Measurements from ENCODE around the gene KCNK13. TPM values are rescaled to one million over a fixed set of nuclear protein-coding genes. Genes with fewer than 3 reads are reported as not detected.

Gene KCNK13
- total RNA-seq, result under 0.01 TPM in 1 of 2 replicates, not detected in the other

DNA sequence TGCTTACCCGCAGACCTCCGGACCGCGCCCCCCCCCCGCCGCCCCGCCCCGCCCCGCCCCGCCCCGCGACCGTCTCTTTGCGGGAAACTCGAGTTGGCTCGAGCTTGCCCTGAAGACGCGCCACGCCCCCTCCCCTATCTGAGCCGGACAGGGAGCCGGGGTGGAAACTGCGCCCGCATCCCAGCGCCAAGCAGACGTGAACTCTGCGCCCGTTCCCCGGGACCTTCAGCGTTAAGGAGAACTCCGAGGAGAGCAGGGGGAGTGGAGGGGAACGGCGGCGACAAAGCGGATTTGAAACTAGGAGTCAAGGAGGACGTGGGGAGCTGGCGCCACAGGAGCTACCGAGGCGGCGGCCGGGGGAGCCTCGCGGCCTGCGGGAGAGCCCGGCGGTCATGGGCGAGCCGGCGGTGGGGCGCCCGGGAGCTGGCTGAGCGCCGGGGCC lies at the start of gene KCNK13:
TSS of gene KCNK13 (plus strand) at position 310 of the 442 bp plus-strand sequence. CDS start 212 bp downstream, outside the sequence.

Other genes starting within 250 kb of the KCNK13 start
- gene EFCAB11, start 107.3 kb upstream of the KCNK13 start, total RNA-seq, result 1.7 and 2.2 TPM in 2 replicates
- gene TDP1, start 106.1 kb upstream of the KCNK13 start, total RNA-seq, result 18.9 and 19.5 TPM in 2 replicates
- gene PSMC1, start 194.6 kb downstream of the KCNK13 start, total RNA-seq, result 83.4 and 132 TPM in 2 replicates

All from nasal cavity respiratory epithelium epithelial cell of viscerocranial mucosa (primary cell).